ENCODE results near the gene AP3B1.

AP3B1 gene

GRCh38 chr5:77985247-77985646 is 309.3 kb downstream of the AP3B1 start:
- no peak overlapping the region for H3K18ac ChIP-seq (ENCODE audit: low read length)
- H4K8ac ChIP-seq (ENCODE audit: low read depth, low read length) = no peak overlapping the region
- no peak overlapping the region for H2BK120ac ChIP-seq (ENCODE audit: low read depth, low read length)
- H3K27me3 ChIP-seq (ENCODE audit: insufficient read depth, low read length, poor library complexity) = no peaks in the 10 kb centered on the region
- no peaks in the 10 kb centered on the region for H3K79me1 ChIP-seq (ENCODE audit: low read length)
- H3K36me3 ChIP-seq (ENCODE audit: control insufficient read depth, insufficient read depth, low read length) = no peaks in the 10 kb centered on the region
- H4K5ac ChIP-seq (ENCODE audit: low read length) = no peak overlapping the region
- no peak overlapping the region for H3K27ac ChIP-seq (ENCODE audit: low read depth, low read length)
- H3K4me1 ChIP-seq (ENCODE audit: control insufficient read depth, low read depth, low read length) = peaks cover 3% of the 10 kb centered on the region
- no peak overlapping the region for H3K9ac ChIP-seq (ENCODE audit: low read length)
- WGBS (ENCODE audit: extremely low coverage, insufficient coverage, low lambda C conversion rate) = no CpG with 5 or more reads among the region's 3 CpGs
- no peak overlapping the region for H2BK5ac ChIP-seq (ENCODE audit: low read length)
- no peak overlapping the region for H3K23ac ChIP-seq (ENCODE audit: low read length)
- H3K4me2 ChIP-seq (ENCODE audit: low read length) = no peak overlapping the region
- H2BK15ac ChIP-seq (replicated peaks; ENCODE audit: low read depth) = no peak overlapping the region
- no peak for DNase-seq
- no peak overlapping the region for H2AK5ac ChIP-seq (ENCODE audit: low read length)
- H3K4me3 ChIP-seq (ENCODE audit: low read length) = no peak overlapping the region
- H3K56ac ChIP-seq (ENCODE audit: low read length) = no peak overlapping the region
- no peaks in the 10 kb centered on the region for H3K79me2 ChIP-seq (ENCODE audit: control insufficient read depth, insufficient read depth, low read length)
- no peak overlapping the region for H3K4ac ChIP-seq (ENCODE audit: low read depth, low read length)

DNA sequence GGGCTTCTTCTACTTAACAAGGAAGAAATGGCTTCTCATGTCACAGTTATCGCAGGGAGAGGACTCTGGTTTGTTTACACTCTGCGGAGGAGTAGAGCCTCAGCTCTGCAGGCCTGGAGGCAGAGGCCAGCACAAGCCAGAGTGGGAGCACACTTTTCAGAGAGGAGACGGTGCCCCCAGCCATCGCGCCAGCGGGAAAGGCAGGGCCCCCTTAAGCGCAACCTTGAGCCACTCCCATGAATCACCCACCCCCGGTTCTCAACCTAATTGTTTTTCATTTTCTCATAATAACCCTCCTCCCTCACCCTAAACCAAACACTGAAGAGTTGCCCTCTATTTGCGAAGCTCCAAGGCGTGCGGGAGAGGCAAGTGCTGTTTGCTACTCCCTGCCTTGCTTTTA is 309.9 kb downstream of the AP3B1 start:
- Histone ChIP-seq H2BK120ac (ENCODE audit: low read depth, low read length) (no peak overlapping the region), H3K79me2 (ENCODE audit: control insufficient read depth, insufficient read depth, low read length) (no peaks in the 10 kb centered on the region), H3K4me1 (ENCODE audit: control insufficient read depth, low read depth, low read length) (peaks cover 3% of the 10 kb centered on the region), H2BK5ac (ENCODE audit: low read length) (no peak overlapping the region), H2BK15ac (replicated peaks; ENCODE audit: low read depth) (no peak overlapping the region), H3K4me3 (ENCODE audit: low read length) (no peak overlapping the region), H3K36me3 (ENCODE audit: control insufficient read depth, insufficient read depth, low read length) (no peaks in the 10 kb centered on the region), H3K56ac (ENCODE audit: low read length) (no peak overlapping the region), H3K27me3 (ENCODE audit: insufficient read depth, low read length, poor library complexity) (no peaks in the 10 kb centered on the region), H2AK5ac (ENCODE audit: low read length) (no peak overlapping the region), H4K8ac (ENCODE audit: low read depth, low read length) (no peak overlapping the region), H3K18ac (ENCODE audit: low read length) (no peak overlapping the region), H4K5ac (ENCODE audit: low read length) (no peak overlapping the region), H3K4ac (ENCODE audit: low read depth, low read length) (no peak overlapping the region), H3K9ac (ENCODE audit: low read length) (no peak overlapping the region), H3K79me1 (ENCODE audit: low read length) (no peaks in the 10 kb centered on the region), H3K4me2 (ENCODE audit: low read length) (no peak overlapping the region), H3K23ac (ENCODE audit: low read length) (no peak overlapping the region), H3K27ac (ENCODE audit: low read depth, low read length) (no peak overlapping the region)
- no CpG with 5 or more reads among the region's 11 CpGs for WGBS (ENCODE audit: extremely low coverage, insufficient coverage, low lambda C conversion rate)
- DNase-seq = peak; percentile 28

DNA sequence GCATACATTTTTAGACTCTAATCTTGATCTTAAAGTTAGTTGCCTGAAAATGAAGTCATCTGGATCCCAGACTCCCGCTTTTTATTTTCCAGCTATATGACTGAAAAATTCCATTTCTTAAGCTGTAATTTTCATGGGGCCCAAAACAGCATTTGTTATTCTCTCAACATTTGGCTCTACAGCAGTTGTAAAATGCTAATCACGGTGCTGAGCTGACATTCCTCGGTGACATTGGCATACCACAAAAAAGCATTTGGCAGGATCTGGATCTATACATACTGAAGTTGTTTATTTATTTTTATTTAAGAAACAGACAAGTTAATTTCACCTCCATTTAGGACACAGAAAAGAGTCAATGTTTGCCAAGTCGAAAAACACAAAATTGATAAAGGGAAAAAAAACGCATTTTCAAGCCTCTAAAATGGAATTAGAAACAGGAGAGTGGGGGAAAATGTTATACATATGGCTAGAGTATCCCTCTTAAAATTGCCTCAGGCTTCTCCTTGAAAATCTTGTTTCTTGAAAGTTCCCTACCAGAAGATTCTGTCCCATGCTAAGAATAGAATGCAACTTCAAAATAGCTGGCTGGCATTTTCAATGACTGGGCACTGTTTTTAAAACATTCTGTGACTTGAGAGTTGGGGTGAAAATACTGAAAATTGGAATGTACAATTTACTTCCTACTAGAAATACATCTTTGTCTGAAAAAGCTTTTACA is 310.9 kb downstream of the AP3B1 start:
- Histone ChIP-seq H2BK15ac (replicated peaks; ENCODE audit: low read depth) (no peak overlapping the region), H3K27ac (ENCODE audit: low read depth, low read length) (no peak overlapping the region), H3K9ac (ENCODE audit: low read length) (no peak overlapping the region), H3K4me3 (ENCODE audit: low read length) (no peak overlapping the region), H3K18ac (ENCODE audit: low read length) (no peak overlapping the region), H2BK120ac (ENCODE audit: low read depth, low read length) (no peak overlapping the region), H3K27me3 (ENCODE audit: insufficient read depth, low read length, poor library complexity) (no peaks in the 10 kb centered on the region), H3K23ac (ENCODE audit: low read length) (no peak overlapping the region), H2BK5ac (ENCODE audit: low read length) (no peak overlapping the region), H3K36me3 (ENCODE audit: control insufficient read depth, insufficient read depth, low read length) (no peaks in the 10 kb centered on the region), H2AK5ac (ENCODE audit: low read length) (no peak overlapping the region), H3K79me2 (ENCODE audit: control insufficient read depth, insufficient read depth, low read length) (no peaks in the 10 kb centered on the region), H4K5ac (ENCODE audit: low read length) (no peak overlapping the region), H3K79me1 (ENCODE audit: low read length) (no peaks in the 10 kb centered on the region), H3K4me1 (ENCODE audit: control insufficient read depth, low read depth, low read length) (peaks cover 3% of the 10 kb centered on the region), H3K4me2 (ENCODE audit: low read length) (no peak overlapping the region), H3K56ac (ENCODE audit: low read length) (no peak overlapping the region), H3K4ac (ENCODE audit: low read depth, low read length) (no peak overlapping the region), H4K8ac (ENCODE audit: low read depth, low read length) (no peak overlapping the region)
- no CpG with 5 or more reads among the region's 5 CpGs for WGBS (ENCODE audit: extremely low coverage, insufficient coverage, low lambda C conversion rate)
- peak; percentile 41 for DNase-seq

GRCh38 chr5:77981820-77982219 is 312.7 kb downstream of the AP3B1 start:
- no peak overlapping the region for H3K23ac ChIP-seq (ENCODE audit: low read length)
- no peak overlapping the region for H3K4me2 ChIP-seq (ENCODE audit: low read length)
- H2BK5ac ChIP-seq (ENCODE audit: low read length) = no peak overlapping the region
- H3K79me1 ChIP-seq (ENCODE audit: low read length) = no peaks in the 10 kb centered on the region
- no peak overlapping the region for H2BK120ac ChIP-seq (ENCODE audit: low read depth, low read length)
- no peak overlapping the region for H3K56ac ChIP-seq (ENCODE audit: low read length)
- H3K36me3 ChIP-seq (ENCODE audit: control insufficient read depth, insufficient read depth, low read length) = no peaks in the 10 kb centered on the region
- DNase-seq = peak; percentile 40
- no peak overlapping the region for H3K18ac ChIP-seq (ENCODE audit: low read length)
- no peaks in the 10 kb centered on the region for H3K79me2 ChIP-seq (ENCODE audit: control insufficient read depth, insufficient read depth, low read length)
- no peak overlapping the region for H4K5ac ChIP-seq (ENCODE audit: low read length)
- H2BK15ac ChIP-seq (replicated peaks; ENCODE audit: low read depth) = no peak overlapping the region
- H2AK5ac ChIP-seq (ENCODE audit: low read length) = no peak overlapping the region
- H3K27ac ChIP-seq (ENCODE audit: low read depth, low read length) = no peak overlapping the region
- no peak overlapping the region for H4K8ac ChIP-seq (ENCODE audit: low read depth, low read length)
- no CpG with 5 or more reads among the region's 3 CpGs for WGBS (ENCODE audit: extremely low coverage, insufficient coverage, low lambda C conversion rate)
- no peaks in the 10 kb centered on the region for H3K27me3 ChIP-seq (ENCODE audit: insufficient read depth, low read length, poor library complexity)
- H3K9ac ChIP-seq (ENCODE audit: low read length) = no peak overlapping the region
- no peak overlapping the region for H3K4me3 ChIP-seq (ENCODE audit: low read length)
- H3K4me1 ChIP-seq (ENCODE audit: control insufficient read depth, low read depth, low read length) = peaks cover 3% of the 10 kb centered on the region
- no peak overlapping the region for H3K4ac ChIP-seq (ENCODE audit: low read depth, low read length)

- no peak overlapping the region for H2AK5ac ChIP-seq (ENCODE audit: low read length)
- H3K27me3 ChIP-seq (ENCODE audit: insufficient read depth, low read length, poor library complexity) = peaks cover 30% of the 10 kb centered on the region
- no peak overlapping the region for H3K9ac ChIP-seq (ENCODE audit: low read length)
- H2BK5ac ChIP-seq (ENCODE audit: low read length) = no peak overlapping the region
- H3K56ac ChIP-seq (ENCODE audit: low read length) = no peak overlapping the region
- H3K4ac ChIP-seq (ENCODE audit: low read depth, low read length) = no peak overlapping the region
- H3K4me3 ChIP-seq (ENCODE audit: low read length) = no peak overlapping the region
- H3K4me2 ChIP-seq (ENCODE audit: low read length) = no peak overlapping the region
- DNase-seq = no peak
- H3K23ac ChIP-seq (ENCODE audit: low read length) = no peak overlapping the region
- H2BK15ac ChIP-seq (replicated peaks; ENCODE audit: low read depth) = no peak overlapping the region
- H3K36me3 ChIP-seq (ENCODE audit: control insufficient read depth, insufficient read depth, low read length) = no peaks in the 10 kb centered on the region
- H4K8ac ChIP-seq (ENCODE audit: low read depth, low read length) = no peak overlapping the region
- H3K18ac ChIP-seq (ENCODE audit: low read length) = no peak overlapping the region
- H3K79me2 ChIP-seq (ENCODE audit: control insufficient read depth, insufficient read depth, low read length) = no peaks in the 10 kb centered on the region
- peaks cover 5% of the 10 kb centered on the region for H3K4me1 ChIP-seq (ENCODE audit: control insufficient read depth, low read depth, low read length)
- no peaks in the 10 kb centered on the region for H3K79me1 ChIP-seq (ENCODE audit: low read length)
- H3K27ac ChIP-seq (ENCODE audit: low read depth, low read length) = no peak overlapping the region
- no peak overlapping the region for H2BK120ac ChIP-seq (ENCODE audit: low read depth, low read length)
- H4K5ac ChIP-seq (ENCODE audit: low read length) = no peak overlapping the region
These were observed 319.9 kb downstream of the AP3B1 start for GRCh38 chr5:77974576-77974975.

DNA sequence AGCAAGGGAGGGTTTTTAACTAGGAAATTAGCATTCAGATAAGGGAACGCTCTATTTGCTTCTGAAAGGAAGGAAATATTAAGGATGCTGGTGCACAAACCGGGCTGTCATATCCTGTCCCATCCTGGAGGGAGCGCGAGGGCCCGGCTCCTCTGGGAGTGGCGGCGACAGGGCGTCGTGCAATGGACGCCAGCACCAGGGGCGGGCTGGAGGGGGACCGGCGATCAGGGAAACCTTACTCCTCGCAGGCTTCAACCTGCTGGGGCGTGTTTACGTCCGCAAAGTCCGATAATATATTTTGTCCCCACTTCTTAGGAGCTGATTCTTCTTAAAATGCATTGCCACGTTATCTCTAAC is 321.3 kb downstream of the AP3B1 start:
- no peaks in the 10 kb centered on the region for H3K36me3 ChIP-seq (ENCODE audit: control insufficient read depth, insufficient read depth, low read length)
- no peak overlapping the region for H2BK120ac ChIP-seq (ENCODE audit: low read depth, low read length)
- no peak overlapping the region for H3K27ac ChIP-seq (ENCODE audit: low read depth, low read length)
- H2BK15ac ChIP-seq (replicated peaks; ENCODE audit: low read depth) = no peak overlapping the region
- DNase-seq = peak; percentile 76
- no peaks in the 10 kb centered on the region for H3K79me2 ChIP-seq (ENCODE audit: control insufficient read depth, insufficient read depth, low read length)
- H3K56ac ChIP-seq (ENCODE audit: low read length) = peak overlapping the region; percentile 34
- no peak overlapping the region for H4K8ac ChIP-seq (ENCODE audit: low read depth, low read length)
- no peak overlapping the region for H2AK5ac ChIP-seq (ENCODE audit: low read length)
- no peak overlapping the region for H3K9ac ChIP-seq (ENCODE audit: low read length)
- no CpG with 5 or more reads among the region's 19 CpGs for WGBS (ENCODE audit: extremely low coverage, insufficient coverage, low lambda C conversion rate)
- no peak overlapping the region for H3K4me3 ChIP-seq (ENCODE audit: low read length)
- no peak overlapping the region for H3K18ac ChIP-seq (ENCODE audit: low read length)
- H3K4me1 ChIP-seq (ENCODE audit: control insufficient read depth, low read depth, low read length) = peaks cover 5% of the 10 kb centered on the region
- peaks cover 30% of the 10 kb centered on the region for H3K27me3 ChIP-seq (ENCODE audit: insufficient read depth, low read length, poor library complexity)
- no peaks in the 10 kb centered on the region for H3K79me1 ChIP-seq (ENCODE audit: low read length)
- H3K4me2 ChIP-seq (ENCODE audit: low read length) = peak overlapping the region; percentile 49
- H3K4ac ChIP-seq (ENCODE audit: low read depth, low read length) = no peak overlapping the region
- no peak overlapping the region for H2BK5ac ChIP-seq (ENCODE audit: low read length)
- no peak overlapping the region for H3K23ac ChIP-seq (ENCODE audit: low read length)
- H4K5ac ChIP-seq (ENCODE audit: low read length) = no peak overlapping the region

Data from mesendoderm (in vitro differentiated cells).